ENCODE results near the gene PIK3C2G. TPM values are rescaled to one million over a fixed set of nuclear protein-coding genes. Genes with fewer than 3 reads are reported as not detected.
A peak's percentile ranks its signal among the peaks of the same experiment; 100 is the strongest.

PIK3C2G gene
- total and polyA plus RNA-seq, 3 donors from 2014 or later: 0.55 to 1.1 (median 0.62) TPM

- 97 to 100% methylated on average over 2 of the region's 2 CpGs for WGBS, 2 donors
- no peak overlapping the region for H3K27ac ChIP-seq
These were observed 167.1 kb downstream of the PIK3C2G start for GRCh38 chr12:18428416-18428815.

GRCh38 chr12:18429366-18429765, 168.0 kb downstream of the PIK3C2G start:
- H3K27me3 ChIP-seq: no peaks in the 10 kb centered on the region
- DNase-seq: no peak
- no peaks in the 10 kb centered on the region for H3K9me3 ChIP-seq
- TF ChIP-seq POLR2A (IDR thresholded peaks at IDR 0.05): no peak
- TF ChIP-seq CTCF (IDR thresholded peaks at IDR 0.05): no peak
- H3K4me3 ChIP-seq: no peak overlapping the region
- no peaks in the 10 kb centered on the region for H3K4me1 ChIP-seq
- WGBS, 2 donors: 94 to 100% methylated on average over 1 of the region's 1 CpG
- H3K27ac ChIP-seq: no peak overlapping the region
- H3K36me3 ChIP-seq (ENCODE audit: low read depth, missing control alignments): no peaks in the 10 kb centered on the region
- intact Hi-C loops (cut with DNase I; ENCODE audit: low total_unique reads): no loop called here

More at GRCh38 chr12:18428416-18428815, 167.1 kb downstream of the PIK3C2G start:
- TF ChIP-seq POLR2A (IDR thresholded peaks at IDR 0.05) (no peak), CTCF (IDR thresholded peaks at IDR 0.05) (no peak)
- H3K27me3 ChIP-seq: no peaks in the 10 kb centered on the region
- H3K36me3 ChIP-seq (ENCODE audit: low read depth, missing control alignments): no peaks in the 10 kb centered on the region
- H3K4me3 ChIP-seq: no peak overlapping the region
- no peak for DNase-seq
- no peaks in the 10 kb centered on the region for H3K4me1 ChIP-seq
- no peaks in the 10 kb centered on the region for H3K9me3 ChIP-seq
- intact Hi-C loops (cut with DNase I; ENCODE audit: low total_unique reads): no loop called here

GRCh38 chr12:18430425-18431048, 169.2 kb downstream of the PIK3C2G start:
- Histone ChIP-seq H3K27ac (no peak overlapping the region), H3K36me3 (ENCODE audit: low read depth, missing control alignments) (no peaks in the 10 kb centered on the region), H3K4me3 (no peak overlapping the region), H3K27me3 (no peaks in the 10 kb centered on the region), H3K9me3 (no peaks in the 10 kb centered on the region), H3K4me1 (no peaks in the 10 kb centered on the region)
- TF ChIP-seq POLR2A (IDR thresholded peaks at IDR 0.05) (no peak), CTCF (IDR thresholded peaks at IDR 0.05) (peak; percentile 21 to 58 (median 33))
- DNase-seq: peak; percentile 66
- WGBS, 2 donors: 49 to 61% methylated on average over 3 of the region's 3 CpGs
- intact Hi-C loops (cut with DNase I; ENCODE audit: low total_unique reads): no loop called here

- DNase-seq: no peak
- H3K27ac ChIP-seq: no peak overlapping the region
- no peak overlapping the region for H3K4me3 ChIP-seq
- no peaks in the 10 kb centered on the region for H3K36me3 ChIP-seq (ENCODE audit: low read depth, missing control alignments)
- H3K27me3 ChIP-seq: no peaks in the 10 kb centered on the region
- intact Hi-C loops (cut with DNase I; ENCODE audit: low total_unique reads): no loop called here
- H3K4me1 ChIP-seq: no peaks in the 10 kb centered on the region
- H3K9me3 ChIP-seq: no peaks in the 10 kb centered on the region
- TF ChIP-seq CTCF (IDR thresholded peaks at IDR 0.05) (no peak), POLR2A (IDR thresholded peaks at IDR 0.05) (no peak)
These were observed 170.5 kb downstream of the PIK3C2G start for GRCh38 chr12:18431771-18432170.

DNA sequence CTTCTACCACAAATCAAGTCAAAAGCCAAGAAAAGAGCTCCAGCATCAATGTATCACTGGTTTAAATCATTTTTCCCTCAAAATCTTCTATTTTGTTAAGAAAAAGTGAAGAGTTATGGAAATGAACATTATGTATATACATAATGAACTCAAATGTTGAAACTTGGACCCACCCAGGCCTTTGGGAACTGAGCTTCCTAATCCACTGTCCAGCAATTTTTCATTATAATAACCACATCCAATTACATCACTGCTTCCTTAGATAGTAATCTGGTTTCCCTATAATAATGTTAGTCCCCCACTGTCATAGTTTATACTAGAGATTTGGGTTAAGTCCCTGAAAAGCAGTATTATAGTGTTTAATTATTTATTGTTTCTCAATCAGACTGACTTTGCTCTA, 170.9 kb downstream of the PIK3C2G start:
- Histone ChIP-seq H3K4me1 (no peaks in the 10 kb centered on the region), H3K9me3 (no peaks in the 10 kb centered on the region), H3K4me3 (no peak overlapping the region), H3K27ac (no peak overlapping the region), H3K36me3 (ENCODE audit: low read depth, missing control alignments) (no peaks in the 10 kb centered on the region), H3K27me3 (no peaks in the 10 kb centered on the region)
- DNase-seq: no peak
- no peak for TF ChIP-seq CTCF (IDR thresholded peaks at IDR 0.05)
- no peak for TF ChIP-seq POLR2A (IDR thresholded peaks at IDR 0.05)
- intact Hi-C loops (cut with DNase I; ENCODE audit: low total_unique reads): no loop called here

Measured in testis (tissue), 3 donors.